ENCODE measurements around the gene NLRC5.
A peak's percentile ranks its signal among the peaks of the same experiment; 100 is the strongest.

NLRC5 gene

GRCh38 chr16:56988948-56989945 lies at the start of gene NLRC5:
Gene NLRC5, plus strand, starts transcription at chr16:56989557. Its CDS starts 31,156 bp downstream, at chr16:57020713.
- DNase-seq: peak; percentile 96 to 97

- DNase-seq: no peak
These were observed 49.6 kb upstream of the NLRC5 start for GRCh38 chr16:56939801-56940200.

GRCh38 chr16:56941092-56941491 lies 48.3 kb upstream of the NLRC5 start:
- DNase-seq: no peak

GRCh38 chr16:56941856-56942331 lies 47.5 kb upstream of the NLRC5 start:
- DNase-seq: no peak

- no peak for DNase-seq
These were observed 45.5 kb upstream of the NLRC5 start for GRCh38 chr16:56943761-56944375.

GRCh38 chr16:56944954-56945839 lies 44.2 kb upstream of the NLRC5 start:
- DNase-seq: no peak

- DNase-seq: no peak
These were observed 43.4 kb upstream of the NLRC5 start for GRCh38 chr16:56945847-56946527.

- DNase-seq: no peak
These were observed 42.4 kb upstream of the NLRC5 start for GRCh38 chr16:56946767-56947603.

- no peak for DNase-seq
These were observed 41.8 kb upstream of the NLRC5 start for GRCh38 chr16:56947604-56947995.

GRCh38 chr16:56948234-56948633 lies 41.1 kb upstream of the NLRC5 start:
- no peak for DNase-seq

GRCh38 chr16:56950051-56950450 lies 39.3 kb upstream of the NLRC5 start:
- no peak for DNase-seq

GRCh38 chr16:56950455-56950854 lies 38.9 kb upstream of the NLRC5 start:
- no peak for DNase-seq

GRCh38 chr16:56950881-56951771 lies 38.2 kb upstream of the NLRC5 start:
- peak; percentile 43 to 45 for DNase-seq

- DNase-seq: no peak
These were observed 36.4 kb upstream of the NLRC5 start for GRCh38 chr16:56953006-56953405.

- no peak for DNase-seq
These were observed 33.3 kb upstream of the NLRC5 start for GRCh38 chr16:56956076-56956475.

- no peak for DNase-seq
These were observed 32.6 kb upstream of the NLRC5 start for GRCh38 chr16:56956756-56957155.

- no peak for DNase-seq
These were observed 28.6 kb upstream of the NLRC5 start for GRCh38 chr16:56960681-56961281.

- DNase-seq: no peak
These were observed 28.0 kb upstream of the NLRC5 start for GRCh38 chr16:56961386-56961785.

GRCh38 chr16:56961851-56962281 lies 27.5 kb upstream of the NLRC5 start, which contains the start of gene CETP:
Gene CETP, plus strand, starts transcription at chr16:56961950. Its CDS starts 30 bp downstream, at chr16:56961980.
- DNase-seq: no peak

Measured in activated CD4-positive, alpha-beta T cell treated with anti-CD3 and anti-CD28 coated beads for 4 hours (primary cell).